HG03342 (cell line): ENCODE data around the gene SDHB.

Experiments used
- ATAC-seq: cut with Tn5 transposase; IDR thresholded peaks from one replicate; pipeline ENCODE4 v1.9.1; 2021; ENCODE audit warnings: mild to moderate bottlenecking, moderate library complexity; ENCODE audit not compliant: unreplicated experiment

The SDHB gene

GRCh38 chr1:16971341-16972188 lies 82.3 kb downstream of the SDHB start:
- ATAC-seq: no peak

- no peak for ATAC-seq
Observed at GRCh38 chr1:16970132-16970910, 83.5 kb downstream of the SDHB start.

GRCh38 chr1:16969651-16970050 lies 84.2 kb downstream of the SDHB start:
- no peak for ATAC-seq

GRCh38 chr1:16969057-16969611 lies 84.7 kb downstream of the SDHB start:
- no peak for ATAC-seq
